GM19193 (cell line): ENCODE measurements around the gene HECTD3.

Experiments used
- POLR2A ChIP-seq: IDR thresholded peaks from 4 replicates; pipeline ENCODE4 v1.6.1; 2011; ENCODE audit not compliant: insufficient read depth, insufficient read length; ENCODE audit errors: extremely low read depth

HECTD3 gene

DNA sequence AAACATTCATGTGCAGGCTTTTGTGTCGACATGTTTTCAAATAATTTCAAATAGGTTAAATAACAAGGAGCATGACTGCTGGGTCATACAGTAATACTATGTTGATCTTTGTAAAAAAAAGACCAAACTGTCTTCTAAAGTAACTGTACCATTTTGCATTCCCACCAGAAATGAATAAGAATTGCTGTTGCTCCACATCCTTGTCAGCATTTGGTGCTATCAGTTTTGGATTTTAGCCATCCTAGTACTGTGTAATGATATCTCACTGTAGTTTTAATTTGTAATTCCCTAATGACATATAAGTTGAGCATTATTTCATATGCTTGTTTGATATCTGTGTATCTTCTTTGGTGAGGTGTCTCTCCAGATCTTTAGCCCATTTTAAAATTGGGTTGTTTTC, 12.5 kb upstream of the HECTD3 start:
- TF ChIP-seq POLR2A, result no peak

DNA sequence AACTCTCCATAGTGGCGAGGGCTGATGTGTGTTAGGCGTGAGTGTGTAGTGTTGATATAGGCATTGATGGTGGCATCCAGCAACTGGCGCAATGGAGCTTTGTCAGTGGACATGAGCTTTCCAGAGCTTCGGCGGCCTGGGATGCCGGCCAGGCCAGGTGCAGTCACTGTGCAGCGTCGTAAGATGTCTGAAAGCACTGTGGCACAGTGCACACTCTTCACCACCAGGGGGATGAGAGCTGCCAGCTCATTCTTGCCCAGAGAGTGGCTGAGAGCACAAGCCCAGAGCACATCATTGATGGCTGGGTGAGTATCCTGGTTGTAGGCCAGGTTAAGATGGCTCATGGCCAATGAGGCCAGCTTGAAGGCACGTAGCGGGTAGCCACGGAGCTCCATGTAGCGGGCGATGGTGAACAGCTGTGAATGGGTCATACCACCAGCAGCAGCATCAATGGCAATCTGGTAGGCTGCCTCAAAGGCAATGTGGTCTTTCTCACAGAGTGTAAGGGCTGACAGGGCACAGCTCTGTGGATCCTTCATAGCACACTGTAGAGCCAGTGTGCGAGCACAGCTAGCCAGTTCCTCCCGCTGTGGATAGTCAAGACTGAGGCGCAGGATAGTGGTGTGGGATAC, 7.6 kb upstream of the HECTD3 start:
- TF ChIP-seq POLR2A, result no peak

DNA sequence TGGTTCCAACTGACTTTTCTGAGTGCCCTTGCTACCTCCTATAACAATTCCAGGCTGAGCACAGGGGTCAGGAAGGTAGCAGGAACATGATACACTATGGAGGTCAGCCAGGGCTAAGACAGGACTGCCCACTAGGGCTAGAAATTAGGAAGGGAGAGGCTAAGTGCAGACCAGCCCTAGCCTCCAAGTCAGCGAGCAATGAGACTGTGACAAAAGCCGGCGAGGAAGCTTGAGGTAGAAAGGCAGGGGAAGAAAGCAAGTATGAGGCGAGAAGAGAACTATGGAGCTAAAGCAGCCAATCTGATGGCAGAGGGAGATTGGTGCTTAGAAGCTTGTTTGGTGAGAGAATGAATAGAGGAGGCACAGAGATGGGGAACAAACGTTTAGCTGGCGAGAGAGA, 5.6 kb upstream of the HECTD3 start:
- TF ChIP-seq POLR2A, result no peak

DNA sequence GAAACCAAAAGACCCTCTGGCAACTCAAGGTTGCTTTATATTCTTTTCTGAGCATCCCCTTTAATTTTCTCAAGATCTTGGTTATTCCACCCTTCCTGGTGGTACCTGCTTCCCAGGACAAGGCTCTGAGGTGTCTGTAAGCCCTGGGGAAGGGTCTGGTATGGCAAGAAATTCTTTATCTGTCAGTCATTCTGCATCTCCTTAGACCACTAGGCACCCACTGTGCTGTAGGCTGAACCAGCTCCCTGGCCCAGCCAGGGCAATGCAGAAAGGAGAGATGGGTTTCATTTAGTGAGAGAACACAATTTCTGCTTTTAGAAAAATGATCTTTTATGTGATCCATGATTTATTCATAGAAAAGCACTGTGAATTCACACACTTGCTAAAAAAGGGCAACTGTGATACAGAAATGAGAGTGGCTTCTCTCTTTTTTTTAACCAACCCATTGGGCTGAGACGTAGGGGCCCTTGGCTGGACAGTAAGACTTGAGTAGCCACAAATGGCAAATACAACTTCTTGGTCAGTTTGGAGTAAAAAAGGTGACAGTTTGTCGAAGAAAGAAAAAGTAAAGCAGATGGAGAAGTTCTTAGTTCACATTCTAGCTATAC, 5.1 kb upstream of the HECTD3 start:
- no peak for TF ChIP-seq POLR2A

DNA sequence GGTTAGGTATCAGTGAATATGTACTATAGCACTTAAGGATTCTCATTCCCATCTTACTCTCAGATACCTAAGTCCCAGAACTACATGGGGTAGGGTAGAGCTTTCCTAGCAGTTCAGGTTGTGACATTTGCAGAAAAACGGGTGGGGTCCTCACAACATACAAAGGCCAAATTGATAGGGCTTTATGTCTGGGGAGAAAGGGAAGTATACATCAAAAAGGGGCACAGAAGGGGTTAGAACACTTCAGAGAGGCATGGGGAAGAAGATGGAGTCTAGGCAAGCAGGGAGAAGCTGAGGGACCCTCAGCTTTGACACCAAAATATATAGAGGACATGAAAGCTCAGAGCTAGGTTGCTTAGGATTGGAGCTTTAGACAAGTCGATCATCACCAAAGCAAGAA, 4.6 kb upstream of the HECTD3 start:
- TF ChIP-seq POLR2A, result no peak

DNA sequence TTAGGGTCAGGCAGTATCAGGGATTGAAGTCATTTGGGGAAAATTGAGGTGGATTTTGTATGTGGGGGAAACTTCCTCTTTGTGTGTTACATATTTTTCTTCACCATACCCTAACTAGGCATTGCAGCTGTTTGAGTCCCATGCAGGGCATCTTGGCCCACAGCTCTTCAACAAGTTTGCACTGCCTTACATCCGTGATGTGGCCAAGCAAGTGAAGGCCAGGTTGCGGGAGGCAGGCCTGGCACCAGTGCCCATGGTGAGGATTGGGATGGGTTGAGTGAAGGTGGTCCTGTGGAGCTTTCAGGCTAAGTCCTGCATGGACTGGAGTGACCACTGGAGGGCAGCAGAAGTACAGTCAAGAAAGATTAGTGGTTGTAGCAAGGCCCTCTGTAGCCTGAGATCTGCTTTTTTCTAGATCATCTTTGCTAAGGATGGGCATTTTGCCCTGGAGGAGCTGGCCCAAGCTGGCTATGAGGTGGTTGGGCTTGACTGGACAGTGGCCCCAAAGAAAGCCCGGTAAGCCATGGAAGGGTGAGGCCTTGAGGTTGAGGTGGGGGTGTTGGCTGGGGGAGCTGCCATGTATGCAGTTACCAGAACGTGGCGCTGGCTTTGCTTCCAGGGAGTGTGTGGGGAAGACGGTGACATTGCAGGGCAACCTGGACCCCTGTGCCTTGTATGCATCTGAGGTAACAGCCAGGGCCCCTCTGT, 3.4 kb upstream of the HECTD3 start:
- no peak for TF ChIP-seq POLR2A

DNA sequence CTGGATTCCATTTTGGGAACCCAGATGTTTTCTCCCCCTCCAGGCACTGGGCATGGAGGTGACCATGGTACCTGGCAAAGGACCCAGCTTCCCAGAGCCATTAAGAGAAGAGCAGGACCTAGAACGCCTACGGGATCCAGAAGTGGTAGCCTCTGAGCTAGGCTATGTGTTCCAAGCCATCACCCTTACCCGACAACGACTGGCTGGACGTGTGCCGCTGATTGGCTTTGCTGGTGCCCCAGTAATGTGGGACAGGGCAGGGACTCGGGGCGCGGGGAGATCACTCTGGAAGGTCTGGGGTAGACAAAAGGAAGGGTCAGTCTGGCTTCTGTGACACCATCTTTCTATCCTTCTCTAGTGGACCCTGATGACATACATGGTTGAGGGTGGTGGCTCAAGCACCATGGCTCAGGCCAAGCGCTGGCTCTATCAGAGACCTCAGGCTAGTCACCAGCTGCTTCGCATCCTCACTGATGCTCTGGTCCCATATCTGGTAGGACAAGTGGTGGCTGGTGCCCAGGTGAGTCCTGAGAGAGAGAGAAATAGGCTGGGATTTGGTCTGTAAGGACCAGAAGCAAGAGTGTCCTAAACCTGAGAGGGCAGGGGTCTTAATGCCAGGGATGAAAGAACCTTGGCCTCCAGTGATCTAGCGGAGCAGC, 2.6 kb upstream of the HECTD3 start:
- TF ChIP-seq POLR2A, result no peak

DNA sequence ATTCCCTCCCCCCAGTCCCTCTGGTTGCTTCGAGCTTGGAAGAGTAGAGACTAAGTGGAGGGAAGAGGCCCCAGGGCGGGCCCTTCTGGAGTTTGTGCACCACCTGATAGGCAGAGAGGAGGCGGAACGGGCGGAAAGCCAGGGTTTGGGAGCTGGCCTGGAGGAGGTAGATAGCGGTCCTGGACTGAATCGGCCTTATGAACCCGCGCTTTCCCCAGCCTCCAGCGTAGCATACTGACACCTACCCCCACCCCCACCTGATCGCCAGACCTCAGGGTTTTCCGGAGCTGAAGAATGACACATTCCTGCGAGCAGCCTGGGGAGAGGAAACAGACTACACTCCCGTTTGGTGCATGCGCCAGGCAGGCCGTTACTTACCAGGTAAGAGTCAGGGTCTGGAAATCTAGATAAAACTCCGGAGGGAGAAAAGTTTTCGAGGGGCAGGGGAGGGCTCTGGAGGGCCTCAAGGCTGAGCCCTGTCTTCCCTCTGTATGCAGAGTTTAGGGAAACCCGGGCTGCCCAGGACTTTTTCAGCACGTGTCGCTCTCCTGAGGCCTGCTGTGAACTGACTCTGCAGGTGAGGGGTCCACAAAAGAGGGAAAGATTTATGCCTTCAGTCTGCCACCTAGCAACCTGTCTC, 1.6 kb upstream of the HECTD3 start:
- TF ChIP-seq POLR2A, result no peak

DNA sequence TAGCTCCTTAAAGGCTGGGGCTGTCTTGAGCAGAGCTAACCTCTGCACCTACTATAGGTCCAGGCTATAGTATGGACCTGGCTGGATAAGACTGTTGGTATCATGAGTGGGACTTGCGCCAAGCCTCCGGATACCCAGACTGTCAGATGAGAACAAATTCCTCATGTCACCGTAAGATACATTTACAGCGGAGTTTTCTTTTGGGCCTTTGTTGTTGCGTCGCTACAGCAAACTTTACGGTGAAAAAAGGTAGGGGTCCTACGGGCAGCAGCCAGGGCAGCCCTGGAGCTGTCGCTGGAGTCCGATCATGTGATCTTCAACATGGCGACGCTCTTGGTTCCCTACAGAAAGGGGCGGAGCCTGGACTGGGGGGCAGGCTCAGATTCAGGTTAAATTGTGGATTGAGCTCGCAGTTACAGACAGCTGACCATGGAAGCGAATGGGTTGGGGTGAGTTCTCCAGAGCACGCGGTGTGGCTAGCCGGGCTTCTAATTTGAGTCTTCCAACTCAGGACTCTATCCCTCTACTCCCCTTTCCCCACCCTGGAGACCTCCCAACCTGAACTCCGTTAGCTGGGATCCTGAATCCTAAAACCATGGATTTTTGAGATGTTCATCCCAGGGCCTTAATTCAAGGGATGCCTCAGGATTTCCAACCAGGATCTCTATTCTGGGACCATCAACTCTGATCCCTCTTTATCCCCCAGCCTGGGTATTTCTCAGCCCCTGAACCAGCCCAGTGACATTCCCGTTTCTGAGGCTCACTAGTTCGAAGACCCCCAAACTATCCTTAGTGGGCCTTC, 914 bp upstream of the HECTD3 start, which contains the start of gene UROD:
TSS of gene UROD (plus strand) at position 418 of the 802 bp plus-strand sequence. CDS start at position 430, 12 bp downstream.
- peak; percentile 80 for TF ChIP-seq POLR2A

DNA sequence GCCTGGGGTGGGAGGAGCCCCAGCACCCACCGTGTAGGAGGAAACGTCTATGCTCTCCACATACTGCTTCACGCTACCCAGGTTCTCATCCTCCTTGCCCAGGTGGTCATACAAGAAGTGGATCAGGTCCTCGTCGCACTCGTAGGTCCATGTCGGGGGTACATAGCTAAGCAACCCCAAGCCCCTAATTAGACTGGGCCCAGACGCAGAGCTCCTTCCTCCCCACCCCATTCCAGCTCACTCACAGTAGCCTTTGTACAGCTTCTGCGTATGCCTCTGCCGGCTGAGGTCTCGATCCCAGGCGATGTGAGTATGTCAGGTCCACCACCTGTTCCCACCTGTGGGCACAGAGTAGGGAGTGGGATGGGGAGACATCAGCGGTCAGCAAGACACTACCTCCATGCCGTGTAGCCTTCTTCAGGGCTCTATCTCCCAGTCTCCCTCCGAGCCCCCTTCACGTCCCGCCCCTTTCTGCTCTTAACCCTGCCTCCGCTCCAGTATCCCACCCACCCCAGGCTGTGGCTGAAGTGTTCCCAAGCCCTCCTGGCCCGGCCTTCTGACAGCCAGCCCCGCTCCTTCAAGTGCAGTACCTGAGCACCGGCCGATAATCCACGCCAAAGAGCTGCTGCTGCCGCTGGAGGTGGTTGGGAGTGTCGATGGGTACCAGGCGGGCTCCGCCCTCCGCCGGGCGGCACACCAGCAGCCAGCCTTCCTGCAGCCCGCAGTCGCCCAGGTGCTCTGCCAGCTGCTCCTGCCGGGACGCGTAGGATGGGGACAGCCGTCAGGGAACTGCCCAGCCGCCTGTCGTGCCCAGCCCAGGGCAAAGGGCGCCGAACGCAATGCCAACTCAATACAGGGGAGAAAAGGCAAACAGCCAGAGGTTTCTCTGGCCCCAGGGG, 919 bp downstream of the HECTD3 start:
- no peak for TF ChIP-seq POLR2A

DNA sequence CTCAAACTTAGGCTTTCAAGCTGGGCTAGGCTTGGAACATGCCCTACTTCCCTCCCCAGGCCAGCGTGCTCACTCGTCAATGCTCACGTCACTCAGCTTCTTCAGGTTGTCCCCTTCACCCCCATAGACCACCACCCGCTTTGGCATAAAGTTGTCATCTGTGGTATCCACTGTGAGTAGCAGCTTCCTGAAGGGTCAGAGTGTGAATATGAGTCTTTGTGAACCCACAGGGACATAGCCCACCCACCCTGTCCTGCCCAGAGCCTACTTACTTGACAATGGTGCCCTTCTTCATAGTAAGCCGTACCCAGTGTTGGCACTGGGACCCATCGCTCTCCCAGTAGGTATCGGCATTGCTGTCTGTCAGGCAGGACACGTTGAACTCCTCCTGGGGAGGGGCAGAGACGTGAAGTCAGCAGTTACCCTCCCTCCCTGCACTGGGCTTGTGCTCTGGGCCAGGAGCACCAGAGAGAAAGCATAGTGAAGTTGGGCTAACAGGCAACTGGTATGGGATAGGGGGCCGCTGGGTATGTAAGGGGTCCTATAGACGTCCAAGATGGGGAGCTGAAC, 1.7 kb downstream of the HECTD3 start:
- TF ChIP-seq POLR2A, result no peak

DNA sequence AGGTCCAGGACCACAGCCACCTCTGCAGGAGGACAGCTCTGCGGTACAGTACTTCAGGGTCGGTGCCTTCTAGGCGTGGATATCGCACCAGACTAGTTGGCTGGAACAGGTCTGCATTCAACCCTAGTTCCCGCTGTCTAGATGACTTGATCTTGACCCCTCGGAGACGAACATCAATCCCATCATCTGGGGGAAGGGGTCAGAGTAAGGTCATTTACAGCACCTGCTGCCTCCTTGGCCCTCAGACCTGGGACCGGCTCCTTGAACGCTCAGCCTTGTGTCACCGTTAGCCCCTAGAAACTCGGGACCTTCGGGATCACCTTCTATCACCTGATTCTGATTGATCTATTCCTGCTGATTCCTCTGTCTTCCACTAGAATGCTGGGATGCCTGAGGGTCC, 2.6 kb downstream of the HECTD3 start:
- no peak for TF ChIP-seq POLR2A

DNA sequence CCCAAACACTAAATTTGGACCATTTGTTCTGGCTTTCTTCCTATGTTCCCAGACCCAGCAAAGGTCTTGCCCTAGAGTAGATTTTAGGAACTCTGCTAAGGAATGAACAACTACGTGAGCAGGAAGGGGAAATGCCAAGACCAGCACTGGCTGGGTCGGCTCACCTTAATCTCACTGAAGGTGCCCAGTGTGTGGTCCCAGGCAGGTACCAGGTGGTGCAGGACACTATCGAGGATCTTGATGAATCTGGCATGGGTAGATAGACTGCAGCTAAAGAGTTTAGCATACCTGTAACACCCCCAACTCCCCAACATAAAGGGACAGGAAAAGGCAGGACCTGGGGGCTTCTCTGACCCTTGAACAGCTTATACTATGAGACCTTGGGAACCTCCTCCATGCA, 3.0 kb downstream of the HECTD3 start:
- TF ChIP-seq POLR2A, result no peak
